Prostate gland (tissue), 2 donors: ENCODE data around the gene MEA1. TPM values are rescaled to one million over a fixed set of nuclear protein-coding genes. Genes with fewer than 3 reads are reported as not detected.

ENCODE experiments used
- DNase-seq: peaks from one replicate; pipeline ENCODE4 v3.0.0-alpha.2; 2019; ENCODE audit warnings: low spot score
- H3K27ac ChIP-seq, 2 donors: fragments of 200-600 bp; sonication (generic); 2 replicates each; pipeline ENCODE4 v1.5.1; 2017 to 2019
- H3K27me3 ChIP-seq: fragments of 200-600 bp; sonication (generic); replicated peaks from 2 replicates; pipeline ENCODE4 v1.5.1; 2019; ENCODE audit not compliant: insufficient read depth
- H3K36me3 ChIP-seq, 2 donors: fragments of 200-600 bp; sonication (generic); 1 replicate in 1 of 2; 2 replicates in 1 of 2; pipeline versions ENCODE4 v1.5.1 to v1.8.1; 2017 to 2019
- H3K4me1 ChIP-seq: fragments of 200-600 bp; sonication (generic); replicated peaks from 2 replicates; pipeline ENCODE4 v1.5.1; 2019
- H3K4me3 ChIP-seq, 2 donors: fragments of 200-600 bp; sonication (generic); 2 replicates each; pipeline ENCODE4 v1.5.1; 2017 to 2019
- H3K9me3 ChIP-seq: fragments of 200-600 bp; sonication (generic); 2 replicates; pipeline ENCODE4 v1.5.1; 2017
- CTCF ChIP-seq, 4 experiments: fragments of 200-600 bp in 2 of 4; fragments of 450-650 bp in 2 of 4; sonication (generic) in 2 of 4; IDR thresholded peaks; 1 replicate in 3 of 4; 2 replicates in 1 of 4; pipeline ENCODE4 v1.5.1; 2016 to 2019; ENCODE audit warnings: antibody characterized with exemption in 4 of 4, mild to moderate bottlenecking in 2 of 4, moderate library complexity in 2 of 4
- POLR2A ChIP-seq: fragments of 450-650 bp; IDR thresholded peaks from one replicate; pipeline ENCODE4 v1.6.1; 2016; ENCODE audit warnings: antibody characterized with exemption, mild to moderate bottlenecking
- POLR2AphosphoS5 ChIP-seq: sonication (generic); formaldehyde crosslinking; IDR thresholded peaks from one replicate; pipeline ENCODE4 v1.6.1; 2017; ENCODE audit warnings: antibody characterized with exemption
- WGBS: methylation state at CpG from one replicate; pipeline ENCODE4 v1.1.5; 2018; 5-methylcytosine and 5-hydroxymethylcytosine counted together
- intact Hi-C: fragments of 100-400 bp; cut with DNase I; formaldehyde crosslinking; loops from one replicate; pipeline ENCODE4 v1.14.2; 2022
- total RNA-seq, 2 donors: library from RNA; depleted of rRNA; stranded (reverse); fragments of >200 nt; gene quantifications; one replicate each; pipeline ENCODE4 v1.1.0, GENCODE V29; 2016

The MEA1 gene
- total RNA-seq, 2 donors from 2014 or later: 67.9 to 95.9 TPM

DNA sequence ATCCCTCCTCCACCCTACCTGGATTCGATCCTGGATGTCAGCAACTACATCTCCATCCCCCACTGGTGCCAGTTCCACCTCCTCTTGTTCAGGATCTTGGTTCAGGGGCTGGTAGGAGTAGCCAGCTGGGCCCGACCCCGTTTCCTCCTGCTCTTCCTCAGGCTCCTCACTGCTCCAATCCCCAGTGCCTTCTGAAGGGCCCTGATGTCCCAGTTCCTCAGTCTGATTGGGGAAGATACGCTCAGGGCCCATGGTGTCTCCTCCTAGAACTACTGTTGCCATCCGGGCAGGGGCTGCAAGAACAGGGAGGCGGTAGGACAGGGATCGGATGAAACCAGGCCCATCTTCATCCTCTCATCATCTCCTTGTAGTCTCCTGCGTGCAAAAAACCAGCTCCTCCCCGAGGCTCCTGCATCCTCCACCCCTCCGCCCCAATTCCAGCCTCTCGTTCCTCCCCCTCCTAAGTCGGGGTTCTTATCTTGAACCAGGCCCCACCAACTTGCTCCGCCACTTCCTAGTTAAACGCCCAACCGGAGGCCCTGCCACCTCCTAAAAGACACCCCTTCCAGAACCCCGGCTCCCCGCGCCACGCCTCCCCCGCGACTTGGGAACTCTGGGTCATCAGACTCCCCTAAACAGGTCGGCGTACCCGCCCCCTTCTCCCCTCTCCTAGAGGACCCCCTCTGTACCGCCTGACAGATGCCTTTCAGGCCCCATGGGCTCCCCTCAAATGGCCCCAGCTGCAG is 476 bp downstream of the MEA1 start:
- WGBS: 2% methylated on average over 25 of the region's 25 CpGs
- H3K4me1 ChIP-seq: peaks cover 8% of the 10 kb centered on the region
- intact Hi-C loops: loop anchor here (5.0 to 10.0 kb wide), 3 partner anchors 52 to 159 kb away; partner anchors contain the start of gene SRF

DNA sequence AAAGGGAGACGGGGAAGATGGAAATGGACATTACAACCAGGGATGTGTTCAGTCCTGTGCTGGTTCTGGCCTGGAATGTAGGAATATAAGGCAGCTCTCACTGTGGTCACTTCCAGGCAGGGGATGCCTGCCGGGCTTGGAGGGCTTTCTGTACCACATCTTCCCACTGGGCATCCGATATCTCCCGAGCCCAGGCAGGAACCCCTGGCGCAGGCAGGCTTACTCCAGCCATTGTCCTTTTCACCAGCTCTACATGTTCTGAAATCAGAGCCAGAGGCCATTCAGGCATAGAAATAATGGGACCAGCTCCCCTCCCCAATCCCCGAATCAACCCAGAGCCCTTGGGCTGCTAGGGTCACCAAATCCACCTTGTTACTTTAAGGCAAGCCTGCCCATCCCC is 1.4 kb downstream of the MEA1 start:
- 72% methylated on average over 6 of the region's 6 CpGs for WGBS
- H3K4me3 ChIP-seq: no peak overlapping the region

More for the DNA sequence above, 476 bp downstream of the MEA1 start:
- peaks cover 6 to 15% of the 10 kb centered on the region in 2 donors for H3K36me3 ChIP-seq
- no peaks in the 10 kb centered on the region for H3K9me3 ChIP-seq
- H3K27me3 ChIP-seq: no peaks in the 10 kb centered on the region
- no peak for DNase-seq
- H3K27ac ChIP-seq: peak overlapping the region; percentile 82 to 84
- peak overlapping the region; percentile 69 to 79 for H3K4me3 ChIP-seq
- TF ChIP-seq CTCF (IDR thresholded peaks at IDR 0.05): no peak

GRCh38 chr6:43011207-43011606 is 2.5 kb downstream of the MEA1 start:
- H3K9me3 ChIP-seq: no peaks in the 10 kb centered on the region
- peaks cover 5% of the 10 kb centered on the region for H3K4me1 ChIP-seq
- H3K4me3 ChIP-seq: no peak overlapping the region
- no peak for DNase-seq
- H3K36me3 ChIP-seq: peaks cover 6 to 10% of the 10 kb centered on the region in 2 donors
- 70% methylated on average over 6 of the region's 6 CpGs for WGBS
- no peaks in the 10 kb centered on the region for H3K27me3 ChIP-seq
- TF ChIP-seq POLR2A: no peak
- no peak for TF ChIP-seq POLR2AphosphoS5
- TF ChIP-seq CTCF (IDR thresholded peaks at IDR 0.05): no peak
- no peak overlapping the region for H3K27ac ChIP-seq
- intact Hi-C loops: loop anchor here (5.0 to 10.0 kb wide), 3 partner anchors 54 to 161 kb away; partner anchors contain the start of gene SRF

More for the DNA sequence above, 1.4 kb downstream of the MEA1 start:
- peaks cover 6 to 10% of the 10 kb centered on the region in 2 donors for H3K36me3 ChIP-seq
- intact Hi-C loops: loop anchor here (5.0 to 10.0 kb wide), 3 partner anchors 52 to 160 kb away; partner anchors contain the start of gene SRF
- TF ChIP-seq POLR2A (no peak), POLR2AphosphoS5 (no peak), CTCF (IDR thresholded peaks at IDR 0.05) (no peak)
- peaks cover 8% of the 10 kb centered on the region for H3K4me1 ChIP-seq
- no peak overlapping the region for H3K27ac ChIP-seq
- H3K9me3 ChIP-seq: no peaks in the 10 kb centered on the region
- H3K27me3 ChIP-seq: no peaks in the 10 kb centered on the region
- DNase-seq: no peak

GRCh38 chr6:43009124-43009523 is 4.6 kb downstream of the MEA1 start:
- intact Hi-C loops: no loop called here
- no peaks in the 10 kb centered on the region for H3K4me1 ChIP-seq
- no peak overlapping the region for H3K27ac ChIP-seq
- H3K9me3 ChIP-seq: no peaks in the 10 kb centered on the region
- H3K27me3 ChIP-seq: no peaks in the 10 kb centered on the region
- peak; percentile 19 for DNase-seq
- H3K4me3 ChIP-seq: no peak overlapping the region
- H3K36me3 ChIP-seq: peaks cover 6 to 10% of the 10 kb centered on the region in 2 donors
- 44% methylated on average over 6 of the region's 6 CpGs for WGBS
- TF ChIP-seq CTCF (IDR thresholded peaks at IDR 0.05) (peak in 3 of 4 experiments; percentile 22 to 55 (median 48)), POLR2A (no peak), POLR2AphosphoS5 (peak; percentile 12)

- H3K27me3 ChIP-seq: no peaks in the 10 kb centered on the region
- H3K4me1 ChIP-seq: no peaks in the 10 kb centered on the region
- no peak overlapping the region for H3K27ac ChIP-seq
- H3K4me3 ChIP-seq: no peak overlapping the region
- DNase-seq: no peak
- H3K9me3 ChIP-seq: no peaks in the 10 kb centered on the region
- WGBS: 92% methylated on average over 9 of the region's 9 CpGs
- TF ChIP-seq POLR2A (no peak), CTCF (IDR thresholded peaks at IDR 0.05) (no peak), POLR2AphosphoS5 (no peak)
- intact Hi-C loops: no loop called here
- H3K36me3 ChIP-seq: peaks cover 6 to 10% of the 10 kb centered on the region in 2 donors
Measured at GRCh38 chr6:43007126-43007525, 6.6 kb downstream of the MEA1 start.
